Measurements from ENCODE around the gene COL15A1.
A peak's percentile ranks its signal among the peaks of the same experiment; 100 is the strongest.

COL15A1 gene

GRCh38 chr9:99015448-99015847, 71.7 kb downstream of the COL15A1 start:
- DNase-seq (ENCODE audit: low spot score): no peak

- DNase-seq (ENCODE audit: low spot score): no peak
These were observed 72.2 kb downstream of the COL15A1 start for GRCh38 chr9:99015890-99016289.

GRCh38 chr9:99016681-99017387, 73.1 kb downstream of the COL15A1 start:
- DNase-seq (ENCODE audit: low spot score): no peak

GRCh38 chr9:99018653-99019052, 74.9 kb downstream of the COL15A1 start:
- no peak for DNase-seq (ENCODE audit: low spot score)

DNA sequence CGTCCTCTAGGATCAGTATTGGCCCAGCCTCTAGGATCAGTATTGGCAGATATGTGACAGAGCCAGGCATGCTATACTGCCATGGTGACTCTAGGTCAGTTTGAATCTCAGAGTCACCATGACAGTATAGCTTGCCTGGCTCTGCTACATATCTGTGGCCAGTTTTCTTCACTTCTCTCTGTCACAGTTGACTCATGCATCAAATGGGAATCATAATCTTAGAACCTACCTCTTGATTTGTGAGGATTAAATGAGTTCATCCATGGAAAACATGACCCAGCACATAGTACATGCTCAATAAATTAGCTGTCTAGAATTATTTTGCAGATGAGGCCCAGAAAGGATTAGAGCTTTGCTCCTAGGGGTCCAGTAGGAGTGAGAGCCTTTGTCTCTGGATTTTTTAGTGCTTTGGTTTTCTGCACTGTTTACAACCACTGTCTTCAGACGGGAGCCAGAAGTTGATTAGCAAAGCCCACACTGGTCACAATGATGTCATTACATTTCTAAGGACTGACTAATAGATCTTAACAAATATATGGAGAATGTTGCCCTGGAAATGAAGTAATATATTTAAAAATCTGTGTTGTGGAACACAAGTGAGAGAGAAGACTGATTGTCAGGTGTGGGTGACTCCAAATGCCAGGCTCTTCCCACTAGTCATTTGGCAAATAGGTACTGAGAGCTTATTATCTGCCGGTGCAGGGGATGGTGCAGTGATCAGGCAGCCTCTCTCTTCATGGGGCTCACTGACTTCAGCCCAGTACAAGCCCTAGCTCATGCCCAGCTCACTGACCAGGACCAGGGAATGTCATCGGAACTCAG, 76.0 kb downstream of the COL15A1 start:
- DNase-seq (ENCODE audit: low spot score): peak; percentile 77

DNA sequence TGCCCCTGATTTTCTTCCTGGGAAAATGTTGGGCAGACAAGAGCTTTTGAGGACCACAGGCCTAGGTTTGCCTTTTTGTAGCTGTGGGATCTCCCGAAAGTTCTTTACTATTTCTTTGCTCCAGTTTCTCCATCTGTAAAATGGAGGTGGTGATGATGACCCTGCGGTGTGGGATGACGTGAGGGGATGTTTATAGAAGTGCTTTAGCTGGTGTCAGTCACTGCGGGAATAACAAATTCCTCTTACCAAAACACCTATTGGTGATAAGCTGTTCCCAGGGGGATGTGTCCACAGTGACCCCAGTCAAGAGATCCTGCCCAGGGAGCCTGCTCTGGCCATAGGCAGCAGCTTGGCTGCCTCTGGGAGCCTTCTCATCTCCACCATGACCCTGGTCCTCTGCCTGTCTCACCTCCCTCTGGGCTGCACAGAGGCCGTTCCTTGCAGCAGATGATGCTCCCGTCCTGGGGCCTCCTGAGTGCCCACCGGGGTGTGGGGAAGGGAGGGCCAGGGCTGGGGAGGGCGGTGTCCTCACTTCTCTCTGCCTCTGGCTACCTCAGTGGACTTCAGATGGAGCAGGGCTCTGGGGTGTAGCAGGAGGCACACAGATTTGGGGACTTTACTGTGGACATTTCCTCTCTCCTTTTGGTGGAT, 77.2 kb downstream of the COL15A1 start:
- no peak for DNase-seq (ENCODE audit: low spot score)

DNA sequence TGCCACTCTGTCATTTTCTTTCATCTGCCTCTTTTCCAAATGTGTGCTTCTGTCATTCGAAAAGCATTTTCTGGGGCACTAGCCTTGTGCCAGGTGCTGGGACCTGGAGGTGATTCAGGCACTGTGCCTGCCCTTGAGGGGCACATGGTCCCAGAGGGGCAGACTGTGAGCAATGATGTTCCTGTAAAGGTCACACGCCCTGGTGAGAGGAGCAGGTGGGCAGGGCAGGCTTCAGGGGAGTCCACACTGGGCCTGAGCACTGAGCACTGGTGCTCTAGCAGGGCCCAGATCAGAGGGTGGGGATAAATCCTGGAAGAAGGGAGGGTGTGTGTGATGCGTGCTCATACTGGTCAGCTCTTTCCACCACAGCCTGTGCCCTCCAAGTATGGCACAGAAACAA, 77.8 kb downstream of the COL15A1 start:
- DNase-seq (ENCODE audit: low spot score): no peak

DNA sequence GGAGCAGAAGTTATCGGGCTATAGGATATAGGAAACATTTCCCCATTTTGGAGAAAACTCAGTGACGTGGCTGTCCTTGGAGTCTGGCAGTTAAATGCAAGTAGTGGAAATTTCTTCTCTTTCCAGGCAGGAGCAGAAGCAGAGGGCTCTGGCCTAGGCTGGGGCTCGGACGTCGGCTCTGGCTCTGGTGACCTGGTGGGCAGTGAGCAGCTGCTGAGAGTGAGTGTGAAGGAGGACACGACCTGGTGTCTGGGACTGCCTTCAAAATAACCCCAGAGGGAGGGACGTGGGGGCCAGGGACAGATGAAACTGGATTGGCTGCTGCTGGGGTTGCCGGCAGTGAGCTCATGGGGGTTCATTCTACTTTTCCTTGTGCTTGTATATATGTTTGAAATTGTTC, 79.5 kb downstream of the COL15A1 start:
- DNase-seq (ENCODE audit: low spot score): no peak

- DNase-seq (ENCODE audit: low spot score): no peak
These were observed 80.1 kb downstream of the COL15A1 start for GRCh38 chr9:99023831-99024230.

DNA sequence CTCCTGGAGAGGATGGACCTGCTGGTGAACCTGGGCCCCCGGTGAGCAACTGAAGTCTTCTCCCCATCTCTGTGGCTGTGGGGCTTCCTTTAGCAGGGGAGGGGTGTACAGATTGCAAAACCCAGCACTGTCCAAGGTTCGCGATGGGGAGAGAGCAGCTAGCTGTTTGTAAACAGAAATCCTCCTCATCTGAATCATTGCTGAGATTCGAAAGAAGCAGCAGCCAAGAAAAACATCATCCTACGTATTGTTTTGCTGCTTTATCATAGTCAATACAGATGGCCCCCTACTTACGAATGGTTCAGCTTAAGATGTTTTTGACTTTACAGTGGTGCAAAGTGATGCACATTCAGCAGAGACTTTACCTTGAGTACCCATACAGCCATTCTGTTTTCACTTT, 81.3 kb downstream of the COL15A1 start:
- DNase-seq (ENCODE audit: low spot score): no peak

- DNase-seq (ENCODE audit: low spot score): no peak
These were observed 82.0 kb downstream of the COL15A1 start for GRCh38 chr9:99025616-99026270.

- DNase-seq (ENCODE audit: low spot score): no peak
These were observed 82.7 kb downstream of the COL15A1 start for GRCh38 chr9:99026271-99026955.

- no peak for DNase-seq (ENCODE audit: low spot score)
These were observed 83.2 kb downstream of the COL15A1 start for GRCh38 chr9:99026956-99027298.

DNA sequence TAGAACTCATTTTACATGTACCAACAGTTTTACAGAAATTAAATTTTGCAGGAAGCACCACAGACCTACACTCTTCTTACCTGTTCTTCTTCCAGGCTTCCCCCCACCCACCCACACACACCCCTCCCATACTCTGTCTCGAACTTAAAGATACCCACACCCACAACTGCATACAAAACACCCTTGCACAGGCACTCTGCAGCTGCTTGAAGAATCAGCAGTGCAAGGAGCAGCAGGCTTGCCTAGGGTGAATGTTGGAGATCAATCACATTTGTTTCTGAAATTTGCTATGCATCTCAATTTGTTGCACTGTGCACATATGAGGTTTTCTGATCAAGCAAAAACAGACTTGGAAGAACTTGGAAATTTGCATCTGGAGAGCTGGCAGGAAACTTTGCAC, 83.7 kb downstream of the COL15A1 start:
- DNase-seq (ENCODE audit: low spot score): no peak

- no peak for DNase-seq (ENCODE audit: low spot score)
These were observed 85.5 kb downstream of the COL15A1 start for GRCh38 chr9:99029083-99029645.

DNA sequence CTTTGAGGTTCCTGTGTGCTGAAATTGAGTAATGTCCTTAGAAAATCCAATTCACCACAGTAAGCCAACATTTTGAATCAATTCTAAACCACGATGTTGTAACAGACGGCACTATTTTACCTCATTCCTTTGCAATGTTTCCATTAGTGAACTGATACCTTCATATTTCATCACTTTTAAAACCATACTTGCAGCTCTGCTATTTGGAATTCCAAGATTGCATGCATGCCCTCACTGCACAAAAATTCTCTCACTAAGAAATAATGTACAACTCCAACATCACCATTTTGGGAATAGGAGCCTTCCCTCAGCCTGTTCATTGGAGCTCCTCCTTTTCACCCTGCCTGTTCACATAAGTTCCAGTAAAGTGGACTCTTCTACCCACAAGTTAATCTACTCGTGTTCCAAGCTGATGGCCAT, 86.4 kb downstream of the COL15A1 start:
- DNase-seq (ENCODE audit: low spot score): peak; percentile 68

GRCh38 chr9:99030610-99031109, 87.0 kb downstream of the COL15A1 start:
- no peak for DNase-seq (ENCODE audit: low spot score)

DNA sequence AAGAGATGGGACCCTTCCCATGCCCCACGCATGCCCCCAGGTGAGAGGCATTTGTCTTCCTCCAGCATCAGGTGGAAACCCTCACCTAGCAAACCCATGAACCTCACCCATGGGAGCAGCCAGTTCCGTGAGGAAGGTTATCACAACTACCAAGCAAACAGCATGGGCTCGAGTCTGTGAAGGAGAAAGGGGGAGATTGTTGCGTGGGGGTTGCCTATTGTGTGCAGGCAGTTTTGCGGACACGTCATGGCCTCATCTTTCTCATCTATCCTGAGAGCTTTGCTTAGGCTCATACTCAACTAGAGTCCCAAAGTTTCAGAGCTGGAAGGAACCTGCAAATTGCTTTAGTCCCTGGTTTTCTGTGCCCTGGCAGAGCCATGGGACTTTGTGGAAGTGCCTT, 87.6 kb downstream of the COL15A1 start:
- DNase-seq (ENCODE audit: low spot score): no peak

GRCh38 chr9:99031994-99032393, 88.3 kb downstream of the COL15A1 start:
- DNase-seq (ENCODE audit: low spot score): no peak

- DNase-seq (ENCODE audit: low spot score): no peak
These were observed 90.4 kb downstream of the COL15A1 start for GRCh38 chr9:99034149-99034548.

DNA sequence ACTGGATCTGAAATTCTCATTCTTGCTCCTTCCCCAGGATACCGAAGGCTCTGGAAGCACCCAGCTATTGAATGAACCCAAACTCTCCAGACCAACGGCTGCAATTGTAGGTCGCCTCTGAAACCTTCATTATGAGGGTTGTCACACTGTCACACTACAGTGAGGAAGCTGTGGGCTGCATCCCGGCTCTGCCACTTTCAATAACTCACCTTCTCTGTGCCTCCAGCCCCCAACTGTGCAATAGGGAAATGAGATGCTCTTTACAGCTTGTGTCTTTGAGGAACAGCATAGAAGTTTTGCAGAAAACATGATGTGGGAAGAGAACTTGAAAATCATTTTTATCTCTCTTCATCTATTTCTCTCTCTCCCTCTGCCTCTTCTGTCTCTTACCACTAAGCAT, 91.6 kb downstream of the COL15A1 start:
- DNase-seq (ENCODE audit: low spot score): no peak

Data from AG08396 (cell line).